H1 (cell line): ENCODE data around the gene HS2ST1. TPM values are rescaled to one million over a fixed set of nuclear protein-coding genes. Genes with fewer than 3 reads are reported as not detected.

Experiments
- CTCF ChIA-PET: fragments of 300-600 bp; sonication (Branson Sonifier 250); formaldehyde crosslinking; loops from one replicate; lab custom pipeline; 2021; ENCODE audit not compliant: partially characterized antibody; lab: Charles Lee
- POLR2A ChIA-PET: fragments of 300-600 bp; sonication (Branson Sonifier 250); formaldehyde crosslinking; loops from one replicate; lab custom pipeline; 2021; ENCODE audit warnings: inconsistent platforms; ENCODE audit not compliant: partially characterized antibody; lab: Charles Lee
- DNase-seq, 2 experiments: peaks; one replicate each; pipeline versions ENCODE4 v3.0.0 to v3.0.0-alpha.2; 2010 to 2022; ENCODE audit warnings: low spot score in 2 of 2, low read depth in 1 of 2, mixed read lengths in 1 of 2
- FAIRE-seq: peaks from 2 replicates; lab custom pipeline; 2011; peaks lifted over from hg19 to GRCh38; lab: Jason Lieb, UNC
- H2AFZ ChIP-seq: 2 replicates; pipeline ENCODE4 v1.8.1; 2012; ENCODE audit warnings: low read length, inconsistent platforms
- H2AK5ac ChIP-seq: 2 replicates; pipeline ENCODE4 v1.6.1; 2013; ENCODE audit warnings: low read depth, low read length
- H2BK120ac ChIP-seq: replicated peaks from 2 replicates; pipeline ENCODE3; 2013; ENCODE audit warnings: low read depth, low read length, inconsistent platforms
- H2BK12ac ChIP-seq: 2 replicates; pipeline ENCODE4 v1.6.1; 2013; ENCODE audit warnings: low read depth, low read length
- H2BK15ac ChIP-seq: 2 replicates; pipeline ENCODE4 v1.6.1; 2013; ENCODE audit warnings: low read length
- H2BK20ac ChIP-seq: 2 replicates; pipeline ENCODE4 v1.6.1; 2013; ENCODE audit warnings: low read length
- H2BK5ac ChIP-seq: 2 replicates; pipeline ENCODE4 v1.6.1; 2013; ENCODE audit warnings: low read depth, low read length
- H3K14ac ChIP-seq: 2 replicates; pipeline ENCODE4 v1.6.1; 2013; ENCODE audit warnings: inconsistent platforms; ENCODE audit not compliant: insufficient read length
- H3K18ac ChIP-seq: 2 replicates; pipeline ENCODE4 v1.6.1; 2013; ENCODE audit warnings: low read length; ENCODE audit errors: extremely low read depth
- H3K23ac ChIP-seq: 2 replicates; pipeline ENCODE4 v1.6.1; 2013; ENCODE audit warnings: inconsistent platforms; ENCODE audit not compliant: insufficient read length
- H3K23me2 ChIP-seq: 2 replicates; pipeline ENCODE4 v1.6.1; 2013; ENCODE audit warnings: low read depth, low read length
- H3K27ac ChIP-seq: 2 replicates; pipeline ENCODE4 v1.6.1; 2011; ENCODE audit warnings: low read depth, low read length, inconsistent platforms
- H3K27me3 ChIP-seq, 4 experiments: replicated peaks in 1 of 4; 1 replicate in 1 of 4; 2 replicates in 3 of 4; pipeline versions ENCODE4 v1.6.1 to v1.8.1; 2011 to 2013; ENCODE audit warnings: low read length in 3 of 4, mild to moderate bottlenecking in 3 of 4, inconsistent platforms in 2 of 4, mixed read lengths in 2 of 4, moderate library complexity in 1 of 4; ENCODE audit not compliant: control insufficient read depth in 3 of 4, insufficient read depth in 3 of 4; ENCODE audit errors: extremely low read depth in 1 of 4
- H3K36me3 ChIP-seq, 4 experiments: 2 replicates each; pipeline versions ENCODE4 v1.6.1 to v1.8.1; 2011 to 2013; ENCODE audit warnings: mild to moderate bottlenecking in 4 of 4, low read length in 3 of 4, moderate library complexity in 2 of 4, control low read depth in 1 of 4, inconsistent platforms in 1 of 4; ENCODE audit not compliant: insufficient read depth in 4 of 4, control insufficient read depth in 2 of 4
- H3K4ac ChIP-seq: replicated peaks from 2 replicates; pipeline ENCODE3; 2013; ENCODE audit warnings: low read length, low read depth, mixed read lengths, inconsistent platforms; ENCODE audit not compliant: insufficient read length
- H3K4me1 ChIP-seq, 4 experiments: replicated peaks in 1 of 4; 1 replicate in 1 of 4; 2 replicates in 3 of 4; pipeline versions ENCODE4 v1.6.1 to v1.8.1; 2011 to 2013; ENCODE audit warnings: low read length in 3 of 4, inconsistent platforms in 2 of 4, mixed read lengths in 1 of 4; ENCODE audit not compliant: insufficient read depth in 4 of 4, control insufficient read depth in 3 of 4
- H3K4me2 ChIP-seq, 2 experiments: 2 replicates each; pipeline versions ENCODE4 v1.6.1 to v1.8.1; 2011 to 2013; ENCODE audit warnings: low read depth in 2 of 2, low read length in 2 of 2, control low read depth in 1 of 2, inconsistent platforms in 1 of 2, mild to moderate bottlenecking in 1 of 2; ENCODE audit not compliant: insufficient read depth in 1 of 2
- H3K4me3 ChIP-seq, 4 experiments: fragments of 200-600, 300-600 bp in 1 of 4; sonication (generic), shearing (Covaris generic), sonication (Bioruptor Twin) in 1 of 4; 2 replicates each; pipeline versions ENCODE4 v1.5.1 to v1.8.1; 2011 to 2016; ENCODE audit warnings: low read length in 4 of 4, low read depth in 3 of 4, control low read depth in 2 of 4, inconsistent platforms in 2 of 4, mild to moderate bottlenecking in 2 of 4, mixed read lengths in 1 of 4, moderate library complexity in 1 of 4; ENCODE audit not compliant: insufficient read depth in 2 of 4; ENCODE audit errors: extremely low read depth in 1 of 4
- H3K56ac ChIP-seq: replicated peaks from 2 replicates; pipeline ENCODE3; 2013; ENCODE audit warnings: low read depth, mild to moderate bottlenecking, mixed read lengths, low read length, inconsistent platforms; ENCODE audit not compliant: insufficient read length
- H3K79me1 ChIP-seq: 2 replicates; pipeline ENCODE4 v1.6.1; 2013; ENCODE audit warnings: low read depth, low read length, control low read depth
- H3K79me2 ChIP-seq, 2 experiments: 2 replicates each; pipeline versions ENCODE4 v1.6.1 to v1.8.1; 2012 to 2013; ENCODE audit warnings: low read length in 2 of 2, mild to moderate bottlenecking in 2 of 2, inconsistent platforms in 1 of 2; ENCODE audit not compliant: insufficient read depth in 2 of 2, control insufficient read depth in 1 of 2
- H3K9ac ChIP-seq, 4 experiments: replicated peaks in 1 of 4; 1 replicate in 1 of 4; 2 replicates in 3 of 4; pipeline versions ENCODE4 v1.6.1 to v1.8.1; 2011 to 2013; ENCODE audit warnings: low read depth in 3 of 4, low read length in 3 of 4, control low read depth in 2 of 4, mild to moderate bottlenecking in 2 of 4, moderate library complexity in 2 of 4, inconsistent platforms in 1 of 4; ENCODE audit errors: extremely low read depth in 1 of 4
- H3K9me3 ChIP-seq, 2 experiments: 2 replicates each; pipeline versions ENCODE4 v1.6.1 to v1.8.1; 2012 to 2013; ENCODE audit warnings: mild to moderate bottlenecking in 2 of 2, moderate library complexity in 2 of 2, control low read depth in 1 of 2, inconsistent platforms in 1 of 2, low read depth in 1 of 2, low read length in 1 of 2, mixed read lengths in 1 of 2; ENCODE audit not compliant: insufficient read depth in 2 of 2
- H4K20me1 ChIP-seq, 2 experiments: replicated peaks in 1 of 2; 2 replicates each; pipeline versions ENCODE3 to v1.8.1; 2011 to 2013; ENCODE audit warnings: inconsistent platforms in 2 of 2, low read length in 2 of 2, mild to moderate bottlenecking in 1 of 2; ENCODE audit not compliant: insufficient read depth in 2 of 2, control insufficient read depth in 1 of 2
- H4K5ac ChIP-seq: 2 replicates; pipeline ENCODE4 v1.6.1; 2013; ENCODE audit warnings: low read length, low read depth, mixed read lengths, inconsistent platforms; ENCODE audit not compliant: insufficient read length
- H4K8ac ChIP-seq: 2 replicates; pipeline ENCODE4 v1.8.0; 2013; ENCODE audit warnings: mild to moderate bottlenecking, moderate library complexity, low read length, inconsistent platforms; ENCODE audit not compliant: insufficient read depth; ENCODE audit errors: extremely low read depth
- H4K91ac ChIP-seq: replicated peaks from 2 replicates; pipeline ENCODE3; 2013; ENCODE audit warnings: low read length, mixed read lengths, inconsistent platforms; ENCODE audit not compliant: insufficient read length
- ASH2L ChIP-seq: fragments of 200-600, 300-600 bp; sonication (generic); IDR thresholded peaks from one replicate; pipeline ENCODE4 v1.7.1; 2017; ENCODE audit warnings: low read length
- BCL11A ChIP-seq, 2 experiments: IDR thresholded peaks; one replicate each; pipeline ENCODE4 v1.6.1; 2011; ENCODE audit warnings: low read depth in 2 of 2, low read length in 2 of 2, mild to moderate bottlenecking in 2 of 2
- HDAC2 ChIP-seq, 2 experiments: fragments of 300-600 bp in 1 of 2; sonication (generic) in 1 of 2; IDR thresholded peaks; 2 replicates each; pipeline ENCODE4 v1.6.1; 2011 to 2012; ENCODE audit warnings: low read depth in 2 of 2, low read length in 2 of 2, mild to moderate bottlenecking in 2 of 2, moderate library complexity in 2 of 2, borderline replicate concordance in 1 of 2, inconsistent platforms in 1 of 2
- HDAC6 ChIP-seq: IDR thresholded peaks from one replicate; pipeline ENCODE4 v1.7.1; 2012; ENCODE audit warnings: low read depth, mild to moderate bottlenecking, inconsistent platforms, low read length, moderate library complexity
- JUN ChIP-seq: IDR thresholded peaks from 2 replicates; pipeline ENCODE4 v1.6.1; 2011; ENCODE audit warnings: low read depth, mild to moderate bottlenecking, improper control_type of control experiment, low read length
- POLR2AphosphoS5 ChIP-seq: IDR thresholded peaks from 2 replicates; pipeline ENCODE4 v1.6.1; 2011; ENCODE audit warnings: low read depth, low read length
- POU5F1 ChIP-seq: IDR thresholded peaks from 2 replicates; pipeline ENCODE4 v1.6.1; 2011; ENCODE audit warnings: low read depth, mild to moderate bottlenecking, low read length, moderate library complexity
- RBBP5 ChIP-seq: IDR thresholded peaks from 2 replicates; pipeline ENCODE4 v1.7.1; 2012; ENCODE audit warnings: low read depth, mild to moderate bottlenecking, inconsistent platforms, low read length, moderate library complexity, borderline replicate concordance
- RXRA ChIP-seq: IDR thresholded peaks from 2 replicates; pipeline ENCODE4 v1.6.1; 2011; ENCODE audit warnings: low read depth, mild to moderate bottlenecking, low read length, moderate library complexity; ENCODE audit not compliant: insufficient read depth
- SIX5 ChIP-seq: IDR thresholded peaks from 2 replicates; pipeline ENCODE4 v1.6.1; 2011; ENCODE audit warnings: mild to moderate bottlenecking, low read depth, low read length
- SP4 ChIP-seq: IDR thresholded peaks from 2 replicates; pipeline ENCODE4 v1.6.1; 2012; ENCODE audit warnings: low read length, inconsistent platforms
- TAF7 ChIP-seq: optimal IDR thresholded peaks from 2 replicates; pipeline ENCODE3; 2011; ENCODE audit warnings: low read depth, mild to moderate bottlenecking, inconsistent platforms, low read length, moderate library complexity, borderline replicate concordance
- TBP ChIP-seq: IDR thresholded peaks from 2 replicates; pipeline ENCODE4 v1.6.1; 2011; ENCODE audit warnings: low read depth, low read length, improper control_type of control experiment
- USF2 ChIP-seq: IDR thresholded peaks from 2 replicates; pipeline ENCODE4 v1.6.1; 2011; ENCODE audit warnings: low read length, improper control_type of control experiment
- WGBS, 2 experiments: shearing (Covaris generic) in 1 of 2; methylation state at CpG; one replicate each; pipeline versions ENCODE4 v1.1.6 to v1.1.7; 2013 to 2015; ENCODE audit warnings: low lambda C conversion rate in 2 of 2, mixed read lengths in 2 of 2, inconsistent platforms in 1 of 2, low coverage in 1 of 2, missing lambda C conversion rate in 1 of 2; ENCODE audit not compliant: insufficient replicate concordance in 2 of 2, insufficient coverage in 1 of 2, insufficient read length in 1 of 2; ENCODE audit errors: extremely low coverage in 1 of 2, missing lambda C conversion rate in 1 of 2; 5-methylcytosine and 5-hydroxymethylcytosine counted together
- polyA plus RNA-seq, 7 experiments: library from polyadenylated mRNA; depleted of rRNA in 3 of 7; stranded (reverse) in 5 of 7; unstranded in 2 of 7; fragments of >200 nt in 5 of 7; fragments of 200-250 nt in 2 of 7; gene quantifications; 1 replicate in 5 of 7; 2 replicates in 1 of 7; 4 replicates in 1 of 7; pipeline versions ENCODE4 v1.2.1 to v1.2.3, GENCODE V29; 2011 to 2013; ENCODE audit warnings: missing spikeins in 2 of 7, mixed read lengths in 2 of 7
- total RNA-seq: library from RNA; stranded (reverse); fragmentation: NEBNext Ultra II Directional; extraction: Animal tissue kit (Norgen Biotek cat#: 25700); gene quantifications from 2 replicates; pipeline ENCODE4 v1.2.1, GENCODE V29; 2021

Gene HS2ST1
- total and polyA plus RNA-seq, 2 of the 8 experiments (the other 6 are each of a cell fraction or from before 2014, with no cell fraction given): 5.2 to 28.3 TPM

GRCh38 chr1:87051965-87052364, 137.5 kb downstream of the HS2ST1 start:
- Histone ChIP-seq H3K4me3 (no peak overlapping the region), H3K79me2 (peaks cover 0 to 74% of the 10 kb centered on the region in 2 experiments; a peak in 3 of 4 replicates), H3K27ac (no peak overlapping the region), H3K9me3 (no peaks in the 10 kb centered on the region; a peak in 2 of 4 replicates), H3K9ac (no peak overlapping the region), H3K36me3 (no peaks in the 10 kb centered on the region; a peak in 2 of 8 replicates), H2AFZ (no peak overlapping the region), H3K23me2 (no peaks in the 10 kb centered on the region), H3K56ac (no peak overlapping the region), H2BK5ac (no peak overlapping the region), H3K18ac (no peak overlapping the region), H3K23ac (no peak overlapping the region), H3K4me1 (no peaks in the 10 kb centered on the region), H3K4me2 (no peak overlapping the region), H4K8ac (no peak overlapping the region), H3K14ac (no peak overlapping the region), H3K4ac (no peak overlapping the region), H4K5ac (no peak overlapping the region), H3K27me3 (no peaks in the 10 kb centered on the region), H2AK5ac (no peak overlapping the region), H2BK12ac (no peak overlapping the region), H2BK120ac (no peak overlapping the region), H2BK15ac (no peak overlapping the region), H2BK20ac (no peak overlapping the region), H4K91ac (no peak overlapping the region), H3K79me1 (no peaks in the 10 kb centered on the region; the same call in 1 of the 2 replicates), H4K20me1 (no peaks in the 10 kb centered on the region)
- POLR2A ChIA-PET: no interaction called here
- CTCF ChIA-PET: no interaction called here
- DNase-seq (no peak), FAIRE-seq (no peak)
- WGBS, 2 experiments: 92% methylated on average over 5 of the region's 5 CpGs; no CpG with 5 or more reads in 1 of the 2 experiments
- no peak for TF ChIP-seq TAF7
- TF ChIP-seq RXRA: no peak
- TF ChIP-seq POLR2AphosphoS5: no peak
- TF ChIP-seq HDAC6: no peak
- no peak for TF ChIP-seq SP4
- no peak for TF ChIP-seq JUN
- no peak for TF ChIP-seq USF2
- TF ChIP-seq POU5F1: no peak
- no peak for TF ChIP-seq HDAC2 (IDR thresholded peaks at IDR 0.05; ENCODE audit: borderline replicate concordance in 1 of 2, low read depth in 2 of 2, low read length in 2 of 2)
- TF ChIP-seq ASH2L: no peak
- TF ChIP-seq SIX5: no peak
- no peak for TF ChIP-seq TBP
- no peak for TF ChIP-seq RBBP5
- TF ChIP-seq BCL11A (IDR thresholded peaks at IDR 0.05; ENCODE audit: low read depth in 2 of 2, low read length in 2 of 2): no peak
